Osteoblast (primary cell): ENCODE results near the gene EVA1C. TPM values are rescaled to one million over a fixed set of nuclear protein-coding genes. Genes with fewer than 3 reads are reported as not detected.

Experiments used
- DNase-seq: peaks from one replicate; pipeline ENCODE4 v3.0.0; 2011; ENCODE audit warnings: low spot score, mixed read lengths; ENCODE audit not compliant: insufficient read length; ENCODE audit errors: missing footprints
- H2AFZ ChIP-seq: 2 replicates; pipeline ENCODE4 v1.6.0; 2011; ENCODE audit warnings: mild to moderate bottlenecking, low read length
- H3K27ac ChIP-seq: 2 replicates; pipeline ENCODE4 v1.5.1; 2011; ENCODE audit warnings: mild to moderate bottlenecking, low read depth, low read length, moderate library complexity
- H3K27me3 ChIP-seq: 2 replicates; pipeline ENCODE4 v1.6.0; 2012; ENCODE audit warnings: mild to moderate bottlenecking, control low read depth, inconsistent platforms, low read length, moderate library complexity; ENCODE audit not compliant: insufficient read depth
- H3K36me3 ChIP-seq: 2 replicates; pipeline ENCODE4 v1.5.1; 2011; ENCODE audit warnings: mild to moderate bottlenecking, low read length, control low read depth, moderate library complexity; ENCODE audit not compliant: insufficient read depth
- H3K4me1 ChIP-seq: 2 replicates; pipeline ENCODE4 v1.5.1; 2011; ENCODE audit warnings: mild to moderate bottlenecking, low read length, control low read depth, moderate library complexity; ENCODE audit not compliant: insufficient read depth
- H3K4me2 ChIP-seq: 2 replicates; pipeline ENCODE4 v1.6.0; 2011; ENCODE audit warnings: mild to moderate bottlenecking, low read length; ENCODE audit not compliant: insufficient read depth
- H3K4me3 ChIP-seq: fragments of 200-600 bp; sonication (generic); 3 replicates; pipeline ENCODE4 v1.5.1; 2012; ENCODE audit warnings: mild to moderate bottlenecking, low read length, inconsistent platforms; ENCODE audit not compliant: insufficient read depth
- H3K79me2 ChIP-seq: 2 replicates; pipeline ENCODE4 v1.6.0; 2012; ENCODE audit warnings: mild to moderate bottlenecking, low read length, control low read depth, inconsistent platforms; ENCODE audit not compliant: insufficient read depth
- H3K9me3 ChIP-seq: 2 replicates; pipeline ENCODE4 v1.5.1; 2011; ENCODE audit warnings: low read depth, low read length, control low read depth
- H4K20me1 ChIP-seq: 2 replicates; pipeline ENCODE4 v1.6.0; 2012; ENCODE audit warnings: mild to moderate bottlenecking, low read length, control low read depth; ENCODE audit not compliant: insufficient read depth
- CTCF ChIP-seq: IDR thresholded peaks from 2 replicates; pipeline ENCODE4 v1.5.1; 2011; ENCODE audit warnings: mild to moderate bottlenecking, low read depth, low read length, moderate library complexity; ENCODE audit errors: extremely low read depth
- total RNA-seq: library from RNA; depleted of rRNA; stranded (reverse); fragments of >200 nt; gene quantifications from 2 replicates; pipeline ENCODE4 v1.2.3, GENCODE V29; 2012

EVA1C gene
- total RNA-seq, 1 donor: 8.0 TPM

DNA sequence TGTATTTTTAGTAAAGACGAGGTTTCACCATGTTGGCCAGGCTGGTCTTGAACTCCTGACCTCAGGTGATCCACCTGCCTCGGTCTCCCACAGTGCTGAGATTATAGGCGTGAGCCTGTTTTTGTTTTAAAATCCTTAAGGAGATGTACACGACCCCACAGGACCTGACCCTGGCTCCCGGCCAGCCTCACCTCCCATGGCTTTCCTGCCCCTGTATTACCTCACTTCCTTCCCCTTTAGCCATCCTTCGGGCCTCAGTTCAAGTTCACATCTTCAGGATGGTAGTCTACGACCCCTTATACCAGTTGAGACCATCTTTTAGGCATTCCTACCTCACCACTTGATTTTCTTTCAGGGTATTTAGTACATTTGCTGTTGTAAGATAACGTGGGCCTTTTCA, 136.5 kb downstream of the EVA1C start:
- no peaks in the 10 kb centered on the region for H3K9me3 ChIP-seq
- H3K4me2 ChIP-seq: no peak overlapping the region
- no peaks in the 10 kb centered on the region for H3K27me3 ChIP-seq
- no peak for TF ChIP-seq CTCF
- no peak overlapping the region for H3K4me3 ChIP-seq
- H3K27ac ChIP-seq: no peak overlapping the region
- no peak for DNase-seq
- peaks cover 7% of the 10 kb centered on the region for H3K4me1 ChIP-seq
- H2AFZ ChIP-seq: no peak overlapping the region
- no peaks in the 10 kb centered on the region for H3K36me3 ChIP-seq
- H3K79me2 ChIP-seq: no peaks in the 10 kb centered on the region
- no peaks in the 10 kb centered on the region for H4K20me1 ChIP-seq

DNA sequence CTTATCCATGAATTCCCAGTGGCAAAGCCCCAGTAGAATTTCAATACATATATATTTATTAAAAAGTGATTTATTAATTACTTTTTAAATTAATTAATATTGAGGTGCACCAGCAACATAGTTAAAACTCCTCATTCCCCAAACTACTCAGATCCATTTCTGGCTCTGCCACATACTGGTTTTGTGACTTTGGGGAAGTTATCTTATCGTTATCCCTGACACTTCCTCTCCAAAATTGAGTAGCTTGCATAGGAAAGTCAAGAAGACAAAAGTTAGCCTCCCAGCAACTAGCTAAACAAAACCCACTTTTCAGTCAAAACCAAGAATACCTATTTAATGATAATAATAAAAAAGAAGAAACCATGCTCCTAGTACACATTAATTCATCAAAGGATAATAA, 136.9 kb downstream of the EVA1C start:
- Histone ChIP-seq H3K4me2 (no peak overlapping the region), H3K27me3 (no peaks in the 10 kb centered on the region), H3K36me3 (no peaks in the 10 kb centered on the region), H3K27ac (no peak overlapping the region), H3K4me3 (no peak overlapping the region), H3K9me3 (no peaks in the 10 kb centered on the region), H3K79me2 (no peaks in the 10 kb centered on the region), H3K4me1 (peaks cover 7% of the 10 kb centered on the region), H4K20me1 (no peaks in the 10 kb centered on the region), H2AFZ (no peak overlapping the region)
- DNase-seq: no peak
- TF ChIP-seq CTCF: no peak

GRCh38 chr21:32549886-32550285, 137.4 kb downstream of the EVA1C start:
- TF ChIP-seq CTCF: no peak
- H2AFZ ChIP-seq: no peak overlapping the region

GRCh38 chr21:32554832-32555638, 142.5 kb downstream of the EVA1C start:
- H4K20me1 ChIP-seq: no peaks in the 10 kb centered on the region
- no peak overlapping the region for H2AFZ ChIP-seq
- H3K79me2 ChIP-seq: no peaks in the 10 kb centered on the region
- no peaks in the 10 kb centered on the region for H3K9me3 ChIP-seq
- peaks cover 4% of the 10 kb centered on the region for H3K4me1 ChIP-seq
- H3K27ac ChIP-seq: no peak overlapping the region
- no peak for TF ChIP-seq CTCF
- H3K27me3 ChIP-seq: no peaks in the 10 kb centered on the region
- no peak overlapping the region for H3K4me2 ChIP-seq
- no peaks in the 10 kb centered on the region for H3K36me3 ChIP-seq
- DNase-seq: no peak
- no peak overlapping the region for H3K4me3 ChIP-seq

More at GRCh38 chr21:32549886-32550285, 137.4 kb downstream of the EVA1C start:
- H4K20me1 ChIP-seq: no peaks in the 10 kb centered on the region
- no peaks in the 10 kb centered on the region for H3K27me3 ChIP-seq
- no peak overlapping the region for H3K4me3 ChIP-seq
- H3K4me2 ChIP-seq: no peak overlapping the region
- no peaks in the 10 kb centered on the region for H3K79me2 ChIP-seq
- no peaks in the 10 kb centered on the region for H3K36me3 ChIP-seq
- peaks cover 7% of the 10 kb centered on the region for H3K4me1 ChIP-seq
- DNase-seq: no peak
- H3K27ac ChIP-seq: no peak overlapping the region
- H3K9me3 ChIP-seq: no peaks in the 10 kb centered on the region
